Stomach smooth muscle (tissue), 2 donors: ENCODE results near the gene DTD1.

Experiments used
- H3K27ac ChIP-seq: one replicate; pipeline ENCODE4 v1.7.0; 2013; ENCODE audit warnings: mild to moderate bottlenecking, low read length, inconsistent platforms
- H3K27me3 ChIP-seq, 2 donors: one replicate each; pipeline ENCODE4 v1.7.0; 2013; ENCODE audit warnings: low read length in 2 of 2; ENCODE audit not compliant: insufficient read depth in 2 of 2, control insufficient read depth in 1 of 2
- H3K36me3 ChIP-seq, 2 donors: one replicate each; pipeline ENCODE4 v1.7.0; 2013; ENCODE audit warnings: low read length in 2 of 2; ENCODE audit not compliant: control insufficient read depth in 2 of 2, insufficient read depth in 2 of 2
- H3K4me1 ChIP-seq: one replicate; pipeline ENCODE4 v1.7.0; 2013; ENCODE audit warnings: low read length; ENCODE audit not compliant: control insufficient read depth, insufficient read depth
- H3K4me3 ChIP-seq, 2 donors: one replicate each; pipeline ENCODE4 v1.7.0; 2013; ENCODE audit warnings: low read length in 2 of 2
- H3K9ac ChIP-seq, 2 donors: one replicate each; pipeline ENCODE4 v1.7.0; 2013; ENCODE audit warnings: low read length in 2 of 2, mild to moderate bottlenecking in 1 of 2
- H3K9me3 ChIP-seq, 2 donors: one replicate each; pipeline ENCODE4 v1.7.0; 2013; ENCODE audit warnings: low read length in 2 of 2; ENCODE audit not compliant: control insufficient read depth in 2 of 2
- donor health status: healthy.
- donor health status: Pancreatic carcinoma.

The DTD1 gene

DNA sequence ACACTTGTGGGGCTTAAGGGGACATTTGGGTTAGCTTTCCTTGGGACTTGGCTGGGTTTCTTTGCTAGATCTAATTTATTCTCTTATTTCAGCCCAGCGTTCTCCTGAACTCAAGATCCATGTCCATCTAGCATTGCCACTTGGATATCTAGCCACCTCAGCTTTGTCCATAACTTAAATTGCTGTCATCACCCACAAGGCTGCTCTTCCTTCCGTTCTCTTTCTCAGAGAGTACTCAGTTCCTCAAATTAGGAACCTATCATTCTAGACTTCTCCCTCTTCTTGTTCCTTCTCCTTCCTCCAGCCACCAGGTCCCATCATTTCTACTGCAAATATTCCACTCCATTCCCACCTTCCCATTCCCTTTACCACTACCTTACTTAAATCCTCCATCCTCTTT lies 16.3 kb upstream of the DTD1 start:
- Histone ChIP-seq H3K9ac (no peak overlapping the region), H3K4me1 (peaks cover 4% of the 10 kb centered on the region), H3K27ac (no peak overlapping the region), H3K36me3 (peaks cover 8 to 14% of the 10 kb centered on the region in 2 donors), H3K27me3 (no peaks in the 10 kb centered on the region), H3K4me3 (no peak overlapping the region), H3K9me3 (no peaks in the 10 kb centered on the region)

DNA sequence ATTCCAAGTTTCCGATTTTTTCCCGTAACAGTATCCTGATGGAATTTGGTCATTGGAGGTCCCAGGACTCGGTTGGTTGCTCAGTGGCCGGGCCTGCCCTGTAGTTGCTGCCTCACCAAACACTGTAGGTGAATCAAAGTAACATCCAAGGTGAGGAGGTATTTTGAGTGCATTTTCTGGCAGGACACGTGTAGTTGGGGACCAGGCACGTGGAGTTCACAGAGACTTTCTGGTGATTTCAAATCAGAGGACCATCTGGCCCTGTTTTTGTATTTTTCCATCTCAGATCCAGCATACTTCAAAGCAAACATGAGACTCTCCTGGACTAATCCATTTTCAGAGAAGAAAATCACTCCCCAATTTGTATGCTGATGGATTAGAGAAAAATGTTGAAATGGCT lies 9.9 kb upstream of the DTD1 start:
- Histone ChIP-seq H3K4me3 (no peak overlapping the region), H3K36me3 (no peaks in the 10 kb centered on the region), H3K27me3 (no peaks in the 10 kb centered on the region), H3K9ac (no peak overlapping the region), H3K4me1 (no peaks in the 10 kb centered on the region), H3K9me3 (no peaks in the 10 kb centered on the region), H3K27ac (no peak overlapping the region)

DNA sequence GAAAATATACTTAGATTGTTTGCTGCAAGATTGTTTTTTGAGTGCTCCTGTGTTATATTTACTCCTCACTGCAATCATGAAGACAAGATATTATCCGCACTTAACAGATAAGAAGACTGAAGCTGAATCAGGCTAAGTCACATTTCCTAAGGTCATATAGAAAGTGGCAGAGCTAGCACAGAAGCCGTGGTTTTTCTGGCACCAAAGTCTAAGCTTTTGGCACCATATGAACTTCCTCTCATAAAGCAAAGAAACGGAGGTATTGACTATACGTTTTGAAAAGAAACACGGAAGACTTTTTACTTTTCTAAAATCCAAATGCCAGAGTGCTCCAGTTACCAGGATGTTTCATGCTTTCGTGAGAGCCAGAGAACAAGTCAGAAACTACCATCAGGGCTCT lies 9.3 kb upstream of the DTD1 start:
- Histone ChIP-seq H3K27me3 (no peaks in the 10 kb centered on the region), H3K4me1 (no peaks in the 10 kb centered on the region), H3K9ac (no peak overlapping the region), H3K4me3 (no peak overlapping the region), H3K9me3 (no peaks in the 10 kb centered on the region), H3K36me3 (no peaks in the 10 kb centered on the region), H3K27ac (no peak overlapping the region)

DNA sequence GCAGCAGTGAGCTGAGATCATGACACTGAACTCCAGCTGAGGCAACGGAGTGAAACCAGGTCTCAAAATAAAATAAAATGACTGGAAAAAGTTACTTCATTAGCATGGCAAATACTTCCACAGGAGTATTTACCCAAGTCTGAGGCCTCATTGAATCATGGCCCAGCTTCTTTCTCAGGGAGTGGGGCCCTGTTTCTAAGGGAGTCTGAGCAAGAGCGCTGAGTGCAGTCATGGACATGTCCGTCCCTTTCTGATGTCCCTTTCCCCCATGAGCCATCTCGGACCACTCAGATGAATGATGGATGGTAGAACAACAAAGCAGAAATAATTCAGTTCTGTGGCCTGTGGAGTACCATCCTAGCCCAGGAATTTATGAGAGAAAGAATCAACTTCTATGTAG lies 7.8 kb upstream of the DTD1 start:
- Histone ChIP-seq H3K4me1 (no peaks in the 10 kb centered on the region), H3K27ac (no peak overlapping the region), H3K9ac (no peak overlapping the region), H3K4me3 (no peak overlapping the region), H3K27me3 (no peaks in the 10 kb centered on the region), H3K36me3 (no peaks in the 10 kb centered on the region), H3K9me3 (no peaks in the 10 kb centered on the region)

DNA sequence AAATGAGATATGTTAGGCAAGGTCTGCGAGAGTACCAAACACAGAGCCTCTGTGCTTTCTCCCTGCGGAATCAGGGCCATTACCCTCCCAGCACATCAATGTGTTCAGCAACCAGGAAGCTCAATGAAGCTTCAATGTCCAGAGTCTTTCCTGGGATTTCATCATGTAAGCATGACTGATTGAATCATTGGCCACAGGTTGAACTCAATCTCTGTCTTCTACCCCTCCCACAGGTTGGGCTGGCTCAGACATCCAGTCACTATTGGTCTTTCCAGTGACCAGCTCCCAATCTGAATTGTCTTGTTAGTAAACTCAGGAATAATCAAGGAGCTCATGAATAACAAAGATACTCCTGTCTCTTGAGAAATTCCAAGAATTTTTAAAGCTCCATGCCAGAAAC lies 2.7 kb upstream of the DTD1 start:
- Histone ChIP-seq H3K9ac (no peak overlapping the region), H3K4me1 (peaks cover 6% of the 10 kb centered on the region), H3K27ac (no peak overlapping the region), H3K9me3 (no peaks in the 10 kb centered on the region), H3K4me3 (no peak overlapping the region), H3K27me3 (no peaks in the 10 kb centered on the region), H3K36me3 (no peaks in the 10 kb centered on the region)

DNA sequence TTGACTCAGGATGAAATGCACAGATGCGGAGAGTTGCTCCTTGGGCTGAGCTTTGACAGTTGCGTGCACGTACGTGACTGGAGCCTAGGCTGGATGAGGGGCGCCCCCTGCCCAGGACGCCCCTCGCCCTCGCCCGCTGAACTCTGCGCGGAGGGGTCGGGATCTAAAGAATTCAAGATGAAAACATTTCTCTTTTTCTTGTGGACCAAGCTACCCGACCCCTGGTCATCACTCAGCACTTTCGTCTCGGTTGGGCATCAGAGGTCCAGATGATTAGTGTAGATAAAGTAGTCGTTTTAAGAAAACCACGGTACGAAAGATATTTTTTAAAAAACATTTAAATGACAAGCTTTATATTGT lies 700 bp downstream of the DTD1 start:
- Histone ChIP-seq H3K4me3 (peak overlapping the region; percentile 87 to 89), H3K4me1 (peaks cover 6% of the 10 kb centered on the region), H3K9me3 (no peaks in the 10 kb centered on the region), H3K36me3 (no peaks in the 10 kb centered on the region), H3K27me3 (no peaks in the 10 kb centered on the region), H3K27ac (peak overlapping the region; percentile 24), H3K9ac (peak overlapping the region; percentile 76 to 80)

DNA sequence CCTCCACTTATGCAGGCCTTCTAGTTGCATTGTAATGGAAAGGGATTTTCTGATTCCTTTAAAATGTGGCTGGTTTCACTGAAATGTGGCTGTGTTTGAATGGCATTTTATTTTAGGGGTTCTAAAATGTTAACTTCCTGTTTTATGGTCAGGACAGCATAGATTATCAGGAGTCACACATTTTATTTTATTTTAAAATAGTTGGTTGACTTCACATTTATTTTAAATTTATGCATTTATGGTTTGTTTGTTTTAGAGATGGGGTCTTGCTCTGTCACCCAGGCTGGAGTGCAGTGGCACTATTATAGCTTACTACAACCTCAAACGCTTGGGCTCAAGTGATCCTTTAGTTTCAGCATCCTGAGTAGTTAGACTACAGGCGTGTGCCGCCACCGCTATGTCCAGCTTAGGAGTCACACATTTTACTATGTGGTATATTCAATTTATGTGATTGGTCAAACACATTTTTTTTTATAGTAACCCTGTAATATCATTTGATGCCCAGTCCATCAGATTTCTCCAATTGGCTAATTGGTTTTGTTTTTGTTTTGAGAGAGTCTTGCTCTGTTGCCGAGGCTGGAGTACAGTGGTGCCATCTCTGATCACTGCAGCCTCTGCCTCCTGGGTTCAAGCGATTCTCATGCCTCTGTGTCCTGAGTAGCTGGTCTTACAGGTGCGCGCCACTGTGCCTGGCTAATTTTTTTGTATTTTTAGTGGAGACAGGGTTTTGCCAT lies 2.3 kb downstream of the DTD1 start:
- H3K27me3 ChIP-seq = no peaks in the 10 kb centered on the region
- H3K27ac ChIP-seq = no peak overlapping the region

DNA sequence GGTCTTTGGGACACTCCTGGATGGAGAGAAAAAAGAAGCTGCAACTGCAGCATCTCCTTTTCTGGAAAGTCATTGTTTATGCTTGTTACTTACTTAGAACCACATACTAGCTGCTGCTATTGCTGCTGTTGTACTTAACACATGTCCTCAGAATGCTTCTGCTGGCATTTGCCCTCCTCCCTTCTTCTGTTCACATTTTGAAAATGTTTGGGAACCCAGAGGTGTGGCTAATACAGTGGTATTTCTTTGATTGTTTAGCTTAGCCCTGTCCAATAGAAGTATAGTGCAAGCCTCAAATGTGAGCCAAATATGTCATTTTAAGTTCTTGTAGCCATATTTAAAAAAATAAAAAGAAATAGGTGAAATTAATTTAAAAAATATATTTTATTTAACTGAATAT lies 8.4 kb downstream of the DTD1 start:
- peaks cover 11 to 16% of the 10 kb centered on the region in 2 donors for H3K36me3 ChIP-seq
- no peak overlapping the region for H3K27ac ChIP-seq
- H3K4me1 ChIP-seq = no peaks in the 10 kb centered on the region

More for the DNA sequence above, 2.3 kb downstream of the DTD1 start:
- Histone ChIP-seq H3K4me1 (peaks cover 6% of the 10 kb centered on the region), H3K4me3 (no peak overlapping the region), H3K9ac (no peak overlapping the region), H3K36me3 (peaks cover 0 to 5% of the 10 kb centered on the region in 2 donors), H3K9me3 (no peaks in the 10 kb centered on the region)

DNA sequence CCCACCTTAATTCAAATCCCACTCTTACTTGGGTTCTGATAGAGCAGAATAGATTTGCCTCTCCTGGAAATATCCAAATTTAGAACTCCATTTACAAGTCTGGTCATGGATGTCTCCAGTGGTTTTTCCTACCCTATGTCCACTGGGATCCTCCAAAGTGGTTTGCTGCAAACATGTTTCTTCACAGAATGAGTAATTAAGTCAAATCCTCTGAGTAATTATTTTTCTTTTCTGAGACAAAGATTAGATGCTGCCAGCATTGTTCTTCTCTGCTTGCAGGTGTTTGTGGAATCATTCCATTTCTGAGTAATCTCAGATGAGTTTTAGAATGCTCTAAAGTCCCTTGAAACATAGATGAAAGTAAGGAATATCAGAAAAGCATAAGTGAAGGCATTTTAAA lies 21.9 kb downstream of the DTD1 start:
- no peak overlapping the region for H3K9ac ChIP-seq
- H3K36me3 ChIP-seq = peaks cover 0 to 2% of the 10 kb centered on the region in 2 donors
- H3K27me3 ChIP-seq = no peaks in the 10 kb centered on the region
- peaks cover under 1% of the 10 kb centered on the region for H3K4me1 ChIP-seq
- no peak overlapping the region for H3K27ac ChIP-seq
- H3K4me3 ChIP-seq = no peak overlapping the region
- no peaks in the 10 kb centered on the region for H3K9me3 ChIP-seq

More for the DNA sequence above, 8.4 kb downstream of the DTD1 start:
- Histone ChIP-seq H3K9ac (no peak overlapping the region), H3K27me3 (no peaks in the 10 kb centered on the region), H3K4me3 (no peak overlapping the region), H3K9me3 (no peaks in the 10 kb centered on the region)

DNA sequence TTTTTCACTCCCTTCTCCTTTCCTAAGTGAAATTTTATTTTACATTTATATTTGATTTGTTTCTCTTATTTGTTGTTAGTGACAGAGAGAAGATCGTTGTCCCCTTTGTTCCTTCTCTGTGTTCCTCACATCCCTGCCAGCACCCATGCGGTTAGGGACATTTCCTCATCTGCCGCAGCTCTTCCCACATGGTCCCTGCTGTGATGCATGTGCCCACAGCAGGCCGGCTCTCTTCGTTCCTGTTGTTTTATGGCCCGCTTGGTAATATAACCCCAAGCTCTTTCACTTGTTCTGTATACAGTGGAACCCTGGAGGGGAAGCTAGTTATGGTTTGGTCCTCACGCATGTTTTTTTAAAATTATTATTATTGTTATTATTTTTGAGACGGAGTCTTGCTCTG lies 23.6 kb downstream of the DTD1 start:
- Histone ChIP-seq H3K36me3 (peaks cover 0 to 2% of the 10 kb centered on the region in 2 donors), H3K27ac (no peak overlapping the region), H3K4me3 (no peak overlapping the region)

DNA sequence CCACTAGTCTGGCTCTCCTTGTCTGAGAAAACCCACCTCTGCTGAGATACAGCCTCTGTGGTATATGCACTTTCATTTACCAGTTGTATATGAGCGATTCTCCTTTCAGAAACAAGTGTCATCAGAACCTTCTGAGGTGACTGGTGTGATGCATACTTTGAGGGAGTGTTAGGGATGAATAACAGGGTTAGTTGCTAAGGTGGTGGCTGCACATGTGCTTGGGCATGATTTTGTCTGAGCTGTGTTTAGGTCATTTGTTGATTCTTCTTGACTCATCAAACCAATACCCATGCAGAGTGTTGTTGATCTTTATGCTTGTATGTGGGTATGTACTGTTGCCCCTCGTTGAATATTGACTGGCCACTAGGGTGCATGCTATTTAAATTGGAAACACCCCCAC lies 25.7 kb downstream of the DTD1 start:
- Histone ChIP-seq H3K27ac (no peak overlapping the region), H3K36me3 (peaks cover 0 to 2% of the 10 kb centered on the region in 2 donors), H3K9me3 (no peaks in the 10 kb centered on the region), H3K9ac (no peak overlapping the region), H3K27me3 (no peaks in the 10 kb centered on the region), H3K4me3 (no peak overlapping the region), H3K4me1 (peaks cover 4% of the 10 kb centered on the region)

More for the DNA sequence above, 23.6 kb downstream of the DTD1 start:
- H3K27me3 ChIP-seq = no peaks in the 10 kb centered on the region
- peaks cover 4% of the 10 kb centered on the region for H3K4me1 ChIP-seq
- H3K9me3 ChIP-seq = no peaks in the 10 kb centered on the region
- no peak overlapping the region for H3K9ac ChIP-seq
